ENCODE data around the gene MYL7.

DNA sequence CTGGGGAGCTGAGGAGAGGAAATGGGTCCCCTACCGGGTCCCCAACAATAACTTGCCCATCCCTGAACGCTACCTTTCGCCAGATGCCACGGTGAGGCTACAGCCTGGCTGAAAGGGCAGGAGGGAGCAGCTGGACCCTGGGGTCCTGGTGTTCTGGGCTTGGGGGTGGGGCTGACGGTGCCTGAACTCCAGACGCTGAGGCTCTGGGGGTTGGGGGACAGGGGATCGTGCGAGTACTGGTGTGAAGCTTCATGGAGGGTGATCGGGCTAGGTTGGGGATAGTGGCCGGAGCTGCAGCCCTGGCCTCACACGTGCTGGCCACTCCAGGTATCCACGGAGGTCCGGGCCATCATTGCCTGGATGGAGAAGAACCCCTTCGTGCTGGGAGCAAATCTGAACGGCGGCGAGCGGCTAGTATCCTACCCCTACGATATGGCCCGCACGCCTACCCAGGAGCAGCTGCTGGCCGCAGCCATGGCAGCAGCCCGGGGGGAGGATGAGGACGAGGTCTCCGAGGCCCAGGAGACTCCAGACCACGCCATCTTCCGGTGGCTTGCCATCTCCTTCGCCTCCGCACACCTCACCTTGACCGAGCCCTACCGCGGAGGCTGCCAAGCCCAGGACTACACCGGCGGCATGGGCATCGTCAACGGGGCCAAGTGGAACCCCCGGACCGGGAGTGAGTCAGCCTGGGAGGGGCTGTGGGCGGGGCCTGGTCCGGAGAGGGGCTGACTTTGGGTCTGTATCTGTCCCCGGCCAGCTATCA, 28.7 kb downstream of the MYL7 start:
- TF ChIP-seq SNIP1 (IDR thresholded peaks at IDR 0.05; ENCODE audit: low read depth), result no peak
- no peak for TF ChIP-seq TBP (optimal IDR thresholded peaks at IDR 0.05; ENCODE audit: low read depth, low read length)
- no peak for TF ChIP-seq MEF2D (tag; conservative IDR thresholded peaks at IDR 0.05; ENCODE audit: low read depth)
- TF ChIP-seq MXI1 (IDR thresholded peaks at IDR 0.05; ENCODE audit: low read depth, low read length), result no peak
- no peak for TF ChIP-seq ZNF431 (CRISPR knock-in tag; IDR thresholded peaks at IDR 0.05)
- no peak for TF ChIP-seq RBM39 (optimal IDR thresholded peaks at IDR 0.05; ENCODE audit: low read depth, low read length)
- TF ChIP-seq, protein P1, sequence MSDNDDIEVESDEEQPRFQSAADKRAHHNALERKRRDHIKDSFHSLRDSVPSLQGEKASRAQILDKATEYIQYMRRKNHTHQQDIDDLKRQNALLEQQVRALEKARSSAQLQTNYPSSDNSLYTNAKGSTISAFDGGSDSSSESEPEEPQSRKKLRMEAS (CRISPR knock-in tag; IDR thresholded peaks at IDR 0.05), result no peak; the same call in 1 of the 2 replicates
